Measurements from ENCODE around the gene KLHDC9. TPM values are rescaled to one million over a fixed set of nuclear protein-coding genes. Genes with fewer than 3 reads are reported as not detected.
A peak's percentile ranks its signal among the peaks of the same experiment; 100 is the strongest.

Gene KLHDC9
- total and polyA plus RNA-seq, 9 of the 15 experiments (the other 6 are each of a cell fraction or from before 2014, with no cell fraction given), result not detected

DNA sequence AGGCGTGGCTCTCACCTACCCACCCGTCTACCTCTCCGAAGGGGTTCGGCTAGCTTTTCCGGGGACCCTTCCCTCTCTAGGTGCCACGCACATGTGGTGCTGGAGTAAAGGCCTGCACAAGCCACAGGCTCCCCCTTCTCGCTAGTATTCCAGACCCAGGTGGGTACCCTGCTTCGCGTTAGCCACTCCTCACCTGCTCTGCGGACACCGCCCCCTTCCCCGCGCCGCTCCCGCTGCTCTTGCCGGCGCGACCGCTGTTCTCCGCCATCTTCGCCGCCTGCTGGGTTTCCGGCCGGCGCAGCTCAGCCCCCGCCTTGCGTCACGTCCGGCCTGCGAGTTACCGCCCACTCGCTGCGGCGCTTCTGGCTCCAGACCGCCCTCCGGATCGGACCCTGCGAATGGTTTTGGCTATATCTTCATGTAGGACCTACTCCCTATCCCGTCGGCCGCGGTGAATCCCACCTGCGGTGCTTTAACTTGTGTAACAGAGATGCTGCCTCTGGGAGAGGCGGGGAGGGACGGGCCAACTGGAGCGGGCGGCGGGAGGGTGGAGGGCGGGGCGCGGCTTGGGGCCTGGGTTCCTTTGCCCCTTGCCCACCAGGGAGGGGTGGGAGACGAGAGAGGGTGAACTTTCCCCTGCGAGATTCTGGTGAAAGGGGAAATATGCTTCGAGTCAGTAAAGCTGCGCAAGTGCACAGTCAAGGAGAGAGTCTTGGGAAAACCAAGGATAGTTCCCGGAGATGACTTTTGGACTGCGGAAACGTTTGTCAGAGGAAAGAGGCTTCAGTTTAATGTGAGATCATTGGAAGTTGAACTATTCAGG is 19.8 kb downstream of the KLHDC9 start, which contains the start of the genes NIT1 and PFDN2 (continued):
- TF ChIP-seq, protein P1, sequence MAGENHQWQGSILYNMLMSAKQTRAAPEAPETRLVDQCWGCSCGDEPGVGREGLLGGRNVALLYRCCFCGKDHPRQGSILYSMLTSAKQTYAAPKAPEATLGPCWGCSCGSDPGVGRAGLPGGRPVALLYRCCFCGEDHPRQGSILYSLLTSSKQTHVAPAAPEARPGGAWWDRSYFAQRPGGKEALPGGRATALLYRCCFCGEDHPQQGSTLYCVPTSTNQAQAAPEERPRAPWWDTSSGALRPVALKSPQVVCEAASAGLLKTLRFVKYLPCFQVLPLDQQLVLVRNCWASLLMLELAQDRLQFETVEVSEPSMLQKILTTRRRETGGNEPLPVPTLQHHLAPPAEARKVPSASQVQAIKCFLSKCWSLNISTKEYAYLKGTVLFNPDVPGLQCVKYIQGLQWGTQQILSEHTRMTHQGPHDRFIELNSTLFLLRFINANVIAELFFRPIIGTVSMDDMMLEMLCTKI (IDR thresholded peaks at IDR 0.05; ENCODE audit: partially characterized antibody), result no peak
- no peak for TF ChIP-seq ZFP1 (CRISPR knock-in tag; IDR thresholded peaks at IDR 0.05)
- no peak for TF ChIP-seq PURB (CRISPR knock-in tag; IDR thresholded peaks at IDR 0.05; ENCODE audit: low read depth)
- no peak for TF ChIP-seq FOXJ2 (tag; IDR thresholded peaks at IDR 0.05)
- TF ChIP-seq, protein P2, sequence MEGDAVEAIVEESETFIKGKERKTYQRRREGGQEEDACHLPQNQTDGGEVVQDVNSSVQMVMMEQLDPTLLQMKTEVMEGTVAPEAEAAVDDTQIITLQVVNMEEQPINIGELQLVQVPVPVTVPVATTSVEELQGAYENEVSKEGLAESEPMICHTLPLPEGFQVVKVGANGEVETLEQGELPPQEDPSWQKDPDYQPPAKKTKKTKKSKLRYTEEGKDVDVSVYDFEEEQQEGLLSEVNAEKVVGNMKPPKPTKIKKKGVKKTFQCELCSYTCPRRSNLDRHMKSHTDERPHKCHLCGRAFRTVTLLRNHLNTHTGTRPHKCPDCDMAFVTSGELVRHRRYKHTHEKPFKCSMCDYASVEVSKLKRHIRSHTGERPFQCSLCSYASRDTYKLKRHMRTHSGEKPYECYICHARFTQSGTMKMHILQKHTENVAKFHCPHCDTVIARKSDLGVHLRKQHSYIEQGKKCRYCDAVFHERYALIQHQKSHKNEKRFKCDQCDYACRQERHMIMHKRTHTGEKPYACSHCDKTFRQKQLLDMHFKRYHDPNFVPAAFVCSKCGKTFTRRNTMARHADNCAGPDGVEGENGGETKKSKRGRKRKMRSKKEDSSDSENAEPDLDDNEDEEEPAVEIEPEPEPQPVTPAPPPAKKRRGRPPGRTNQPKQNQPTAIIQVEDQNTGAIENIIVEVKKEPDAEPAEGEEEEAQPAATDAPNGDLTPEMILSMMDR (IDR thresholded peaks at IDR 0.05 in 2 of 3, conservative IDR thresholded peaks at IDR 0.05 in 1 of 3; ENCODE audit: insufficient read depth in 2 of 3, low read depth in 1 of 3, low read length in 3 of 3), result 0 out of 6 replicates have a peak, but pooled peaks of 1 of the 3 experiments have one; percentile 17
- TF ChIP-seq, protein P3, sequence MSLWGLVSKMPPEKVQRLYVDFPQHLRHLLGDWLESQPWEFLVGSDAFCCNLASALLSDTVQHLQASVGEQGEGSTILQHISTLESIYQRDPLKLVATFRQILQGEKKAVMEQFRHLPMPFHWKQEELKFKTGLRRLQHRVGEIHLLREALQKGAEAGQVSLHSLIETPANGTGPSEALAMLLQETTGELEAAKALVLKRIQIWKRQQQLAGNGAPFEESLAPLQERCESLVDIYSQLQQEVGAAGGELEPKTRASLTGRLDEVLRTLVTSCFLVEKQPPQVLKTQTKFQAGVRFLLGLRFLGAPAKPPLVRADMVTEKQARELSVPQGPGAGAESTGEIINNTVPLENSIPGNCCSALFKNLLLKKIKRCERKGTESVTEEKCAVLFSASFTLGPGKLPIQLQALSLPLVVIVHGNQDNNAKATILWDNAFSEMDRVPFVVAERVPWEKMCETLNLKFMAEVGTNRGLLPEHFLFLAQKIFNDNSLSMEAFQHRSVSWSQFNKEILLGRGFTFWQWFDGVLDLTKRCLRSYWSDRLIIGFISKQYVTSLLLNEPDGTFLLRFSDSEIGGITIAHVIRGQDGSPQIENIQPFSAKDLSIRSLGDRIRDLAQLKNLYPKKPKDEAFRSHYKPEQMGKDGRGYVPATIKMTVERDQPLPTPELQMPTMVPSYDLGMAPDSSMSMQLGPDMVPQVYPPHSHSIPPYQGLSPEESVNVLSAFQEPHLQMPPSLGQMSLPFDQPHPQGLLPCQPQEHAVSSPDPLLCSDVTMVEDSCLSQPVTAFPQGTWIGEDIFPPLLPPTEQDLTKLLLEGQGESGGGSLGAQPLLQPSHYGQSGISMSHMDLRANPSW (CRISPR knock-in tag; IDR thresholded peaks at IDR 0.05), result no peak
- TF ChIP-seq HDGF (IDR thresholded peaks at IDR 0.05), result no peak
- no peak; the same call in 1 of the 2 replicates for TF ChIP-seq RNF2 (IDR thresholded peaks at IDR 0.05)
- TF ChIP-seq, protein P4, sequence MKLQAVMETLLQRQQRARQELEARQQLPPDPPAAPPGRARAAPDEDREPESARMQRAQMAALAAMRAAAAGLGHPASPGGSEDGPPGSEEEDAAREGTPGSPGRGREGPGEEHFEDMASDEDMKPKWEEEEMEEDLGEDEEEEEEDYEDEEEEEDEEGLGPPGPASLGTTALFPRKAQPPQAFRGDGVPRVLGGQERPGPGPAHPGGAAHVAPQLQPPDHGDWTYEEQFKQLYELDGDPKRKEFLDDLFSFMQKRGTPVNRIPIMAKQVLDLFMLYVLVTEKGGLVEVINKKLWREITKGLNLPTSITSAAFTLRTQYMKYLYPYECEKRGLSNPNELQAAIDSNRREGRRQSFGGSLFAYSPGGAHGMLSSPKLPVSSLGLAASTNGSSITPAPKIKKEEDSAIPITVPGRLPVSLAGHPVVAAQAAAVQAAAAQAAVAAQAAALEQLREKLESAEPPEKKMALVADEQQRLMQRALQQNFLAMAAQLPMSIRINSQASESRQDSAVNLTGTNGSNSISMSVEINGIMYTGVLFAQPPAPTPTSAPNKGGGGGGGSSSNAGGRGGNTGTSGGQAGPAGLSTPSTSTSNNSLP (IDR thresholded peaks at IDR 0.05; ENCODE audit: borderline replicate concordance, low read depth, low read length), result no peak
- no peak for TF ChIP-seq MTA3 (IDR thresholded peaks at IDR 0.05; ENCODE audit: borderline replicate concordance)
- TF ChIP-seq FOXJ3 (CRISPR knock-in tag; IDR thresholded peaks at IDR 0.05), result no peak
- 0 out of 2 replicates have a peak, but pooled peaks have one; percentile 55 for TF ChIP-seq BRD4 (IDR thresholded peaks at IDR 0.05)
- no peak for TF ChIP-seq ZC3H8 (IDR thresholded peaks at IDR 0.05)
- 0 out of 2 replicates have a peak, but pooled peaks have one; percentile 9 for TF ChIP-seq BCOR (IDR thresholded peaks at IDR 0.05)
- TF ChIP-seq ZNF121 (CRISPR knock-in tag; conservative IDR thresholded peaks at IDR 0.05), result no peak
- TF ChIP-seq, protein P5, sequence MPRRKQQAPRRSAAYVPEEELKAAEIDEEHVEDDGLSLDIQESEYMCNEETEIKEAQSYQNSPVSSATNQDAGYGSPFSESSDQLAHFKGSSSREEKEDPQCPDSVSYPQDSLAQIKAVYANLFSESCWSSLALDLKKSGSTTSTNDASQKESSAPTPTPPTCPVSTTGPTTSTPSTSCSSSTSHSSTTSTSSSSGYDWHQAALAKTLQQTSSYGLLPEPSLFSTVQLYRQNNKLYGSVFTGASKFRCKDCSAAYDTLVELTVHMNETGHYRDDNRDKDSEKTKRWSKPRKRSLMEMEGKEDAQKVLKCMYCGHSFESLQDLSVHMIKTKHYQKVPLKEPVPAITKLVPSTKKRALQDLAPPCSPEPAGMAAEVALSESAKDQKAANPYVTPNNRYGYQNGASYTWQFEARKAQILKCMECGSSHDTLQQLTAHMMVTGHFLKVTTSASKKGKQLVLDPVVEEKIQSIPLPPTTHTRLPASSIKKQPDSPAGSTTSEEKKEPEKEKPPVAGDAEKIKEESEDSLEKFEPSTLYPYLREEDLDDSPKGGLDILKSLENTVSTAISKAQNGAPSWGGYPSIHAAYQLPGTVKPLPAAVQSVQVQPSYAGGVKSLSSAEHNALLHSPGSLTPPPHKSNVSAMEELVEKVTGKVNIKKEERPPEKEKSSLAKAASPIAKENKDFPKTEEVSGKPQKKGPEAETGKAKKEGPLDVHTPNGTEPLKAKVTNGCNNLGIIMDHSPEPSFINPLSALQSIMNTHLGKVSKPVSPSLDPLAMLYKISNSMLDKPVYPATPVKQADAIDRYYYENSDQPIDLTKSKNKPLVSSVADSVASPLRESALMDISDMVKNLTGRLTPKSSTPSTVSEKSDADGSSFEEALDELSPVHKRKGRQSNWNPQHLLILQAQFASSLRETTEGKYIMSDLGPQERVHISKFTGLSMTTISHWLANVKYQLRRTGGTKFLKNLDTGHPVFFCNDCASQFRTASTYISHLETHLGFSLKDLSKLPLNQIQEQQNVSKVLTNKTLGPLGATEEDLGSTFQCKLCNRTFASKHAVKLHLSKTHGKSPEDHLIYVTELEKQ (CRISPR knock-in tag; IDR thresholded peaks at IDR 0.05), result no peak
- no peak for TF ChIP-seq ILK (tag; IDR thresholded peaks at IDR 0.05; ENCODE audit: borderline replicate concordance, low read depth)

All from K562 (cell line).